Measurements from ENCODE around the gene ARCN1. TPM values are rescaled to one million over a fixed set of nuclear protein-coding genes. Genes with fewer than 3 reads are reported as not detected.

The ARCN1 gene
- total RNA-seq, 1 experiment from 2014 or later, result 83.8 TPM

DNA sequence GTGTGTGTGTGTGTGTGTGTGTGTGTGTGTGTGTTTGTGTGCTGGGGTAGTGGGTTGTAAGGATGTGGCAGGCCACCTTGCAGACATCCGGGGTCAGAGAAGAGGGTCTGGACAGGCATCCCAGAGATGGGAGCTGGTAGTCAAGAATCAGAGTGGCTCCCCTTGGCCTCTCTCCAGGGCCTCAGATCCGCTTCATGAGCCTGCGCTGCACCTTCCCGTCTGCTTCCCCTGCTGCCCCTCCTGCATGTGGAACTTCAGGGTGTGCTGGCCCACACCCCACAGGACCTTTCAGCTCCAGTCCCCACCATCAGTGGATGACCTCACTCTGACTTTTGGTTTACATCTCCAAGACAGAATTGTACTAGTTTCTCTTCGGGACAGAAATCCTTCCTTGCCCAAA, 76.1 kb downstream of the ARCN1 start:
- TF ChIP-seq, protein P1, sequence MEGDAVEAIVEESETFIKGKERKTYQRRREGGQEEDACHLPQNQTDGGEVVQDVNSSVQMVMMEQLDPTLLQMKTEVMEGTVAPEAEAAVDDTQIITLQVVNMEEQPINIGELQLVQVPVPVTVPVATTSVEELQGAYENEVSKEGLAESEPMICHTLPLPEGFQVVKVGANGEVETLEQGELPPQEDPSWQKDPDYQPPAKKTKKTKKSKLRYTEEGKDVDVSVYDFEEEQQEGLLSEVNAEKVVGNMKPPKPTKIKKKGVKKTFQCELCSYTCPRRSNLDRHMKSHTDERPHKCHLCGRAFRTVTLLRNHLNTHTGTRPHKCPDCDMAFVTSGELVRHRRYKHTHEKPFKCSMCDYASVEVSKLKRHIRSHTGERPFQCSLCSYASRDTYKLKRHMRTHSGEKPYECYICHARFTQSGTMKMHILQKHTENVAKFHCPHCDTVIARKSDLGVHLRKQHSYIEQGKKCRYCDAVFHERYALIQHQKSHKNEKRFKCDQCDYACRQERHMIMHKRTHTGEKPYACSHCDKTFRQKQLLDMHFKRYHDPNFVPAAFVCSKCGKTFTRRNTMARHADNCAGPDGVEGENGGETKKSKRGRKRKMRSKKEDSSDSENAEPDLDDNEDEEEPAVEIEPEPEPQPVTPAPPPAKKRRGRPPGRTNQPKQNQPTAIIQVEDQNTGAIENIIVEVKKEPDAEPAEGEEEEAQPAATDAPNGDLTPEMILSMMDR (IDR thresholded peaks at IDR 0.05; ENCODE audit: unreplicated experiment), result no peak
- no peaks in the 10 kb centered on the region for H3K4me1 Mint-ChIP-seq (ENCODE audit: low read depth, unreplicated experiment)
- no peak overlapping the region for H3K4me3 Mint-ChIP-seq (ENCODE audit: low read depth, unreplicated experiment)
- H3K9me3 Mint-ChIP-seq (ENCODE audit: low read depth, unreplicated experiment), result no peaks in the 10 kb centered on the region
- peaks cover 10% of the 10 kb centered on the region for H3K36me3 Mint-ChIP-seq (ENCODE audit: insufficient read depth, unreplicated experiment)
- no peak overlapping the region for H3K27ac Mint-ChIP-seq (ENCODE audit: unreplicated experiment)
- H3K27me3 Mint-ChIP-seq (ENCODE audit: unreplicated experiment), result no peaks in the 10 kb centered on the region
- CTCF ChIA-PET, result interaction anchor here (0.5 kb wide), 1 partner anchor 575 kb away, joined by 3 read pairs; no protein-coding TSS in a partner anchor
- intact Hi-C loops (cut with micrococcal nuclease; ENCODE audit: unreplicated experiment), result no loop called here
- no TSS peak for BruUV-seq (replicated peaks)
- DNase-seq, result no peak

DNA sequence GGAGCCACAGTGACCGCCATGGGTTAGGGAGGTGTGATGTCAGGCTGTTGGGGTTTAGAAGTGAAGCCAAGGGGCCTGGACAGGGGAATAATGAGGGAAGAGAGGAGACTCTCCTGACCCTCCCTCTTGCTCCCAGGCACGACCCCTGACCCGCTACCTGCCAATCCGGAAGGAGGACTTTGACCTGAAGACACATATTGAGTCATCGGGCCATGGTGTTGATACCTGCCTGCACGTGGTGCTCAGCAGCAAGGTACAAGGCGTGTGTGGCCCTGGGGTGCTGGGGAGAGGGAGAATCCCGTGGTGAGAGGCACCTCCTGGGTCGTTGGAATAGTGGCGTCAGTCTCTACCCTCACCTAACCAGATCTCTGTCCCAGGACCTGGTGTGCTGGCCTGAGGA, 77.7 kb downstream of the ARCN1 start:
- H3K4me1 Mint-ChIP-seq (ENCODE audit: low read depth, unreplicated experiment), result no peaks in the 10 kb centered on the region
- H3K4me3 Mint-ChIP-seq (ENCODE audit: low read depth, unreplicated experiment), result no peak overlapping the region
- DNase-seq, result no peak
- intact Hi-C loops (cut with micrococcal nuclease; ENCODE audit: unreplicated experiment), result no loop called here
- CTCF ChIA-PET, result no interaction called here
- H3K36me3 Mint-ChIP-seq (ENCODE audit: insufficient read depth, unreplicated experiment), result peaks cover 10% of the 10 kb centered on the region
- TF ChIP-seq, protein P1 (IDR thresholded peaks at IDR 0.05; ENCODE audit: unreplicated experiment), result no peak
- no peaks in the 10 kb centered on the region for H3K27me3 Mint-ChIP-seq (ENCODE audit: unreplicated experiment)
- no peak overlapping the region for H3K27ac Mint-ChIP-seq (ENCODE audit: unreplicated experiment)
- no peaks in the 10 kb centered on the region for H3K9me3 Mint-ChIP-seq (ENCODE audit: low read depth, unreplicated experiment)
- no TSS peak for BruUV-seq (replicated peaks)

DNA sequence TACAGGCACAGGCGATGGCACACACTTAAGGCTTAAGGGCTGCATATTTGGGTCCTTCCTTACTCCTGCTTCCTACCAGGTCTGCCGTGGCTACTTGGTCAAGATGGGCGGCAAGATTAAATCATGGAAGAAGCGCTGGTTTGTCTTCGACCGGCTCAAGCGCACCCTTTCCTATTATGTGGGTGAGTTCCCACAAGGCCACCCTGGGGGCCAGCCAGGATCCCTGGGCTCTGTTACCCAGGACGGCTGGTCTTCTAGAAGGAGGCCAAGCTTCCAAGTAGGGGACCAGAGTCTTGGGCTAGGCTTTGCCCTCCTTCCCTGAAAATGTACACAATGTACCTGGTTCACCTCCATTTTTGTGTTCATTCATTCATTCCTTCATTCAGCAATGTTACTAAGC, 78.2 kb downstream of the ARCN1 start:
- no TSS peak for BruUV-seq (replicated peaks)
- no peak overlapping the region for H3K4me3 Mint-ChIP-seq (ENCODE audit: low read depth, unreplicated experiment)
- TF ChIP-seq, protein P1 (IDR thresholded peaks at IDR 0.05; ENCODE audit: unreplicated experiment), result no peak
- intact Hi-C loops (cut with micrococcal nuclease; ENCODE audit: unreplicated experiment), result no loop called here
- H3K27me3 Mint-ChIP-seq (ENCODE audit: unreplicated experiment), result no peaks in the 10 kb centered on the region
- H3K9me3 Mint-ChIP-seq (ENCODE audit: low read depth, unreplicated experiment), result no peaks in the 10 kb centered on the region
- no peak overlapping the region for H3K27ac Mint-ChIP-seq (ENCODE audit: unreplicated experiment)
- CTCF ChIA-PET, result no interaction called here
- no peaks in the 10 kb centered on the region for H3K4me1 Mint-ChIP-seq (ENCODE audit: low read depth, unreplicated experiment)
- H3K36me3 Mint-ChIP-seq (ENCODE audit: insufficient read depth, unreplicated experiment), result peaks cover 10% of the 10 kb centered on the region
- no peak for DNase-seq

DNA sequence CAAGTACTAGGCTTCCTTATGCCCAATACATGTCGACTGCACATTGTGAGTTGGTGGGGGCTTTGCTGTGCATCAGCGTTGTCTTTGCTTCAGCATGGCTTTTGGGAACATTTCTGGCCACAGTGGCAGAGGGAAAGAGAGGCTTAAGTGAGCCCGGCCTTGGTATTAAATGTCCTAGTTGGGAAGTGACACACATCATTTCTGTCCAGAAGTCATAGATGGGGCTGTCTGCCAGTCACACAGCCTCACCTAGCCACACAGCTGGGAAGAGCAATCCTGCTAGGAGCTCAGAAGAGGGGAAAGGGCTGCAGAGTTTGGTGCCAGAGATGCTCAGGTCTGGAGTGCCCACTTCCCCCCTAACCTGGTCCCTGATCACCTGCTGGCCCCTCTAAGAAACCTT, 79.6 kb downstream of the ARCN1 start:
- Mint-ChIP-seq H3K27ac (ENCODE audit: unreplicated experiment) (no peak overlapping the region), H3K36me3 (ENCODE audit: insufficient read depth, unreplicated experiment) (peaks cover 5% of the 10 kb centered on the region), H3K4me1 (ENCODE audit: low read depth, unreplicated experiment) (no peaks in the 10 kb centered on the region), H3K9me3 (ENCODE audit: low read depth, unreplicated experiment) (no peaks in the 10 kb centered on the region), H3K4me3 (ENCODE audit: low read depth, unreplicated experiment) (no peak overlapping the region), H3K27me3 (ENCODE audit: unreplicated experiment) (no peaks in the 10 kb centered on the region)
- DNase-seq, result no peak
- BruUV-seq (replicated peaks), result no TSS peak
- CTCF ChIA-PET, result no interaction called here
- intact Hi-C loops (cut with micrococcal nuclease; ENCODE audit: unreplicated experiment), result no loop called here
- TF ChIP-seq, protein P1 (IDR thresholded peaks at IDR 0.05; ENCODE audit: unreplicated experiment), result no peak

Small RNAs within 50 kb of the gene (microRNA-seq; reads per million reads assigned to microRNA genes)
- gene MIR6716, result not detected

Other genes with a start within 250 kb of the ARCN1 start
- gene CD3D, start 229.7 kb upstream of the ARCN1 start, total RNA-seq (2022), result not detected in 2 replicates
- gene CD3G, start 228.1 kb upstream of the ARCN1 start, total RNA-seq (2022), result not detected in 2 replicates
- 28.8 and 30.8 TPM in 2 replicates for gene UBE4A, start 212.8 kb upstream of the ARCN1 start, total RNA-seq (2022)
- gene ATP5MG, start 170.8 kb upstream of the ARCN1 start, total RNA-seq (2022), result 145 and 151 TPM in 2 replicates
- 58.1 and 61.8 TPM in 2 replicates for gene KMT2A, start 135.9 kb upstream of the ARCN1 start, total RNA-seq (2022)
- gene TTC36, start 44.9 kb upstream of the ARCN1 start, total RNA-seq (2022), result 0.38 and 0.39 TPM in 2 replicates
- 7.8 and 8.1 TPM in 2 replicates for gene TMEM25, start 41.2 kb upstream of the ARCN1 start, total RNA-seq (2022)
- 8.3 and 9.1 TPM in 2 replicates for gene IFT46, start 6.5 kb upstream of the ARCN1 start, total RNA-seq (2022)
- 30.3 and 37.1 TPM in 2 replicates for gene PHLDB1, start 35.2 kb downstream of the ARCN1 start, total RNA-seq (2022)
- gene TREH, start 107.2 kb downstream of the ARCN1 start, total RNA-seq (2022), result 0.21 and 0.49 TPM in 2 replicates
- gene DDX6, start 218.8 kb downstream of the ARCN1 start, total RNA-seq (2022), result 82.4 and 84.3 TPM in 2 replicates